ENCODE data around the gene PTGER1. TPM values are rescaled to one million over a fixed set of nuclear protein-coding genes. Genes with fewer than 3 reads are reported as not detected.
A peak's percentile ranks its signal among the peaks of the same experiment; 100 is the strongest.

PTGER1 gene
- total and polyA plus RNA-seq, 2 of the 13 experiments (the other 11 are each of a cell fraction or from before 2014, with no cell fraction given), result 0.13 TPM; not detected in 1

GRCh38 chr19:14496029-14496833, 21.1 kb upstream of the PTGER1 start, which contains the start of gene GIPC1 (continued):
- TF ChIP-seq ZNF652 (CRISPR knock-in tag; IDR thresholded peaks at IDR 0.05; ENCODE audit: borderline replicate concordance, low read depth) (no peak), TAF15 (IDR thresholded peaks at IDR 0.05; ENCODE audit: low read depth, low read length, poor library complexity, severe bottlenecking) (peak; percentile 81), NFYB (CRISPR knock-in tag; IDR thresholded peaks at IDR 0.05) (peak; percentile 92), MEIS2 (CRISPR knock-in tag; IDR thresholded peaks at IDR 0.05) (no peak), SCMH1 (CRISPR knock-in tag; IDR thresholded peaks at IDR 0.05; ENCODE audit: borderline replicate concordance) (no peak), KLF15 (CRISPR knock-in tag; IDR thresholded peaks at IDR 0.05; ENCODE audit: borderline replicate concordance) (0 out of 2 replicates have a peak, but pooled peaks have one; percentile 61), ZC3H13 (CRISPR knock-in tag; IDR thresholded peaks at IDR 0.05) (0 out of 2 replicates have a peak, but pooled peaks have one; percentile 62), HNRNPLL (IDR thresholded peaks at IDR 0.05; ENCODE audit: low read depth, low read length, poor library complexity, severe bottlenecking) (peak; percentile 91), IRX3 (CRISPR knock-in tag; IDR thresholded peaks at IDR 0.05; ENCODE audit: borderline replicate concordance, low read depth) (no peak; the same call in 1 of the 2 replicates), ZNF775 (CRISPR knock-in tag; IDR thresholded peaks at IDR 0.05; ENCODE audit: borderline replicate concordance) (no peak), HMG20A (CRISPR knock-in tag; IDR thresholded peaks at IDR 0.05; ENCODE audit: borderline replicate concordance) (peak; percentile 31; the same call in 1 of the 2 replicates), ZNF687 (CRISPR knock-in tag; IDR thresholded peaks at IDR 0.05) (peak; percentile 90), NR2C2 (CRISPR knock-in tag; IDR thresholded peaks at IDR 0.05; ENCODE audit: borderline replicate concordance) (peak; percentile 59; the same call in 1 of the 2 replicates), CEBPB (IDR thresholded peaks at IDR 0.05; ENCODE audit: borderline replicate concordance, low read depth, low read length) (no peak), SP4 (CRISPR knock-in tag; IDR thresholded peaks at IDR 0.05) (peak; percentile 93), ZNF639 (CRISPR knock-in tag; conservative IDR thresholded peaks at IDR 0.05) (peak; percentile 90; the same call in 1 of the 2 replicates), ZZZ3 (CRISPR knock-in tag; IDR thresholded peaks at IDR 0.05; ENCODE audit: borderline replicate concordance) (no peak), ZNF766 (CRISPR knock-in tag; IDR thresholded peaks at IDR 0.05; ENCODE audit: borderline replicate concordance) (no peak), MBD4 (IDR thresholded peaks at IDR 0.05; ENCODE audit: borderline replicate concordance, low read length) (no peak), MYPOP (CRISPR knock-in tag; IDR thresholded peaks at IDR 0.05) (0 out of 2 replicates have a peak, but pooled peaks have one; percentile 32), ZNF878 (CRISPR knock-in tag; IDR thresholded peaks at IDR 0.05) (no peak), PPARG (CRISPR knock-in tag; conservative IDR thresholded peaks at IDR 0.05) (no peak), FOXM1 (CRISPR knock-in tag; IDR thresholded peaks at IDR 0.05) (no peak)
